SU-DHL-6 (cell line): ENCODE measurements around the gene ZC3H12A.

Source experiments
- EZH2phosphoT487 ChIP-seq: fragments of 200-600 bp; sonication (generic), shearing (Covaris generic); conservative IDR thresholded peaks from 2 replicates; pipeline ENCODE4 v1.6.1; 2018; ENCODE audit warnings: mild to moderate bottlenecking, antibody characterized with exemption, low read length, moderate library complexity, mixed read lengths
- TF ChIP-seq, protein P1 (sequence below): fragments of 200-600 bp; sonication (generic); IDR thresholded peaks from one replicate; pipeline ENCODE4 v1.5.1; 2017; ENCODE audit warnings: antibody characterized with exemption, mild to moderate bottlenecking, low read length, moderate library complexity; ENCODE audit not compliant: insufficient read depth, poor library complexity, severe bottlenecking

DNA sequence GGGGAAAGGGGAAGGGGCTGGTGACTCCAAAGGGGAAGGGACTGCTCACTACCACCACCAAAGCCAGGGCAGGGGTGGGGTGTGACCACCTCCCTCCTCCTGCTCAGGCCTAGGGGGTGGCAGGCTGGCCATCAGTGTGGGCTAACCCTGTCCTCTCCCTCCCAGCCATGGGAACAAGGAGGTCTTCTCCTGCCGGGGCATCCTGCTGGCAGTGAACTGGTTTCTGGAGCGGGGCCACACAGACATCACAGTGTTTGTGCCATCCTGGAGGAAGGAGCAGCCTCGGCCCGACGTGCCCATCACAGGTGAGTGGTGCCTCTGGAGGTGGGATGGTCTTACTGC is 5.7 kb downstream of the ZC3H12A start:
- TF ChIP-seq, protein P1, sequence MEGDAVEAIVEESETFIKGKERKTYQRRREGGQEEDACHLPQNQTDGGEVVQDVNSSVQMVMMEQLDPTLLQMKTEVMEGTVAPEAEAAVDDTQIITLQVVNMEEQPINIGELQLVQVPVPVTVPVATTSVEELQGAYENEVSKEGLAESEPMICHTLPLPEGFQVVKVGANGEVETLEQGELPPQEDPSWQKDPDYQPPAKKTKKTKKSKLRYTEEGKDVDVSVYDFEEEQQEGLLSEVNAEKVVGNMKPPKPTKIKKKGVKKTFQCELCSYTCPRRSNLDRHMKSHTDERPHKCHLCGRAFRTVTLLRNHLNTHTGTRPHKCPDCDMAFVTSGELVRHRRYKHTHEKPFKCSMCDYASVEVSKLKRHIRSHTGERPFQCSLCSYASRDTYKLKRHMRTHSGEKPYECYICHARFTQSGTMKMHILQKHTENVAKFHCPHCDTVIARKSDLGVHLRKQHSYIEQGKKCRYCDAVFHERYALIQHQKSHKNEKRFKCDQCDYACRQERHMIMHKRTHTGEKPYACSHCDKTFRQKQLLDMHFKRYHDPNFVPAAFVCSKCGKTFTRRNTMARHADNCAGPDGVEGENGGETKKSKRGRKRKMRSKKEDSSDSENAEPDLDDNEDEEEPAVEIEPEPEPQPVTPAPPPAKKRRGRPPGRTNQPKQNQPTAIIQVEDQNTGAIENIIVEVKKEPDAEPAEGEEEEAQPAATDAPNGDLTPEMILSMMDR, result no peak
- no peak for TF ChIP-seq EZH2phosphoT487
